MCF 10A (cell line): ENCODE measurements around the gene MKKS. TPM values are rescaled to one million over a fixed set of nuclear protein-coding genes. Genes with fewer than 3 reads are reported as not detected.

Experiments
- BruUV-seq: library from RNA; stranded (reverse); fragments of 400-500 nt; replicated peaks from 2 replicates; lab custom pipeline; 2021; lab: Mats Ljungman, UMichigan
- CTCF ChIA-PET: fragments of 300-600 bp; sonication (Branson Sonifier 250); formaldehyde crosslinking; extraction: SDS; loops from one replicate; lab custom pipeline; 2021; ENCODE audit warnings: antibody characterized with exemption, inconsistent platforms; lab: Yijun Ruan, JAX
- POLR2A ChIA-PET: fragments of 300-600, 350-650 bp; sonication (Branson Sonifier 250); formaldehyde crosslinking; extraction: SDS; loops from one replicate; lab custom pipeline; 2020; ENCODE audit warnings: antibody characterized with exemption, inconsistent platforms; lab: Yijun Ruan, JAX
- DNase-seq: peaks from one replicate; pipeline ENCODE4 v3.0.0-alpha.2; 2018; ENCODE audit not compliant: unreplicated experiment
- H3K27ac Mint-ChIP-seq: one replicate; pipeline ENCODE4 v1.8.0; 2022; ENCODE audit warnings: mild to moderate bottlenecking, low read depth, mixed read lengths; ENCODE audit not compliant: unreplicated experiment
- H3K27me3 Mint-ChIP-seq: one replicate; pipeline ENCODE4 v1.8.0; 2022; ENCODE audit warnings: mixed read lengths; ENCODE audit not compliant: insufficient read depth, unreplicated experiment
- H3K36me3 Mint-ChIP-seq: one replicate; pipeline ENCODE4 v1.8.0; 2022; ENCODE audit warnings: mild to moderate bottlenecking, moderate library complexity, mixed read lengths; ENCODE audit not compliant: insufficient read depth, unreplicated experiment
- H3K4me1 Mint-ChIP-seq: one replicate; pipeline ENCODE4 v1.8.0; 2022; ENCODE audit warnings: mixed read lengths; ENCODE audit not compliant: insufficient read depth, unreplicated experiment
- H3K4me3 Mint-ChIP-seq: one replicate; pipeline ENCODE4 v1.8.0; 2022; ENCODE audit warnings: mild to moderate bottlenecking, moderate library complexity, mixed read lengths; ENCODE audit not compliant: unreplicated experiment
- H3K9me3 Mint-ChIP-seq: one replicate; pipeline ENCODE4 v1.8.0; 2022; ENCODE audit warnings: mixed read lengths; ENCODE audit not compliant: unreplicated experiment
- CTCF ChIP-seq: fragments of 200-600 bp; IDR thresholded peaks from one replicate; pipeline ENCODE4 v1.8.0; 2022; ENCODE audit warnings: antibody characterized with exemption, mild to moderate bottlenecking; ENCODE audit not compliant: unreplicated experiment
- intact Hi-C: fragments of 100-400 bp; cut with micrococcal nuclease; formaldehyde crosslinking; loops from 2 replicates; pipeline ENCODE4 v1.14.1; 2022
- total RNA-seq: library from RNA; stranded (reverse); gene quantifications from 2 replicates; pipeline ENCODE4 v1.2.3, GENCODE V29; 2022

The MKKS gene
- total RNA-seq, 1 experiment from 2014 or later: 44.5 TPM

GRCh38 chr20:10430000-10430466 lies 4.0 kb downstream of the MKKS start:
- H3K36me3 Mint-ChIP-seq: peaks cover 31% of the 10 kb centered on the region

GRCh38 chr20:10429443-10429981 lies 4.5 kb downstream of the MKKS start:
- intact Hi-C loops: loop anchor here (5.0 to 10.0 kb wide), 2 partner anchors 112 to 205 kb away; no protein-coding TSS in a partner anchor

More at GRCh38 chr20:10430000-10430466, 4.0 kb downstream of the MKKS start:
- BruUV-seq: no TSS peak
- ChIA-PET CTCF (interaction anchor here (0.6 to 8.8 kb wide), 16 partner anchors 9 to 1022 kb away, joined by 3 to 345 read pairs (median 4); no protein-coding TSS in a partner anchor), POLR2A (interaction anchor here (0.6 to 2.1 kb wide), 6 partner anchors 17 to 452 kb away, joined by 3 to 8 read pairs (median 4); no protein-coding TSS in a partner anchor)
- Mint-ChIP-seq H3K27me3 (no peaks in the 10 kb centered on the region), H3K4me1 (peaks cover 36% of the 10 kb centered on the region), H3K9me3 (no peaks in the 10 kb centered on the region), H3K4me3 (no peak overlapping the region), H3K27ac (peak overlapping the region; percentile 67)
- no peak for DNase-seq
- intact Hi-C loops: loop anchor here (5.0 to 10.0 kb wide), 2 partner anchors 113 to 205 kb away; no protein-coding TSS in a partner anchor
- no peak for TF ChIP-seq CTCF

GRCh38 chr20:10428008-10428407 lies 6.0 kb downstream of the MKKS start:
- no peak for TF ChIP-seq CTCF
- Mint-ChIP-seq H3K4me1 (peaks cover 36% of the 10 kb centered on the region), H3K27ac (no peak overlapping the region), H3K4me3 (no peak overlapping the region), H3K36me3 (peaks cover 40% of the 10 kb centered on the region), H3K27me3 (no peaks in the 10 kb centered on the region), H3K9me3 (no peaks in the 10 kb centered on the region)
- CTCF ChIA-PET: interaction anchor here (0.6 to 8.8 kb wide), 29 partner anchors 9 to 1139 kb away, joined by 3 to 345 read pairs (median 7); no protein-coding TSS in a partner anchor
- no TSS peak for BruUV-seq
- POLR2A ChIA-PET: interaction anchor here (0.7 to 1.4 kb wide), 3 partner anchors 199 to 845 kb away, joined by 3 to 5 read pairs (median 4); no protein-coding TSS in a partner anchor
- intact Hi-C loops: loop anchor here (5.0 to 10.0 kb wide), 2 partner anchors 111 to 203 kb away; no protein-coding TSS in a partner anchor
- no peak for DNase-seq

More at GRCh38 chr20:10429443-10429981, 4.5 kb downstream of the MKKS start:
- no peak for TF ChIP-seq CTCF
- no TSS peak for BruUV-seq
- ChIA-PET POLR2A (interaction anchor here (1.2 to 2.1 kb wide), 4 partner anchors 20 to 451 kb away, joined by 3 to 8 read pairs (median 4); no protein-coding TSS in a partner anchor), CTCF (interaction anchor here (0.6 to 8.8 kb wide), 15 partner anchors 9 to 1022 kb away, joined by 3 to 345 read pairs (median 5); no protein-coding TSS in a partner anchor)
- Mint-ChIP-seq H3K4me1 (peaks cover 36% of the 10 kb centered on the region), H3K9me3 (no peaks in the 10 kb centered on the region), H3K27me3 (no peaks in the 10 kb centered on the region), H3K36me3 (peaks cover 31% of the 10 kb centered on the region), H3K4me3 (no peak overlapping the region), H3K27ac (no peak overlapping the region)
- no peak for DNase-seq
